ENCODE data around the gene SRD5A2. TPM values are rescaled to one million over a fixed set of nuclear protein-coding genes. Genes with fewer than 3 reads are reported as not detected.

SRD5A2 gene
- total and polyA plus RNA-seq, 2 of the 4 experiments (the other 2 are of a cell fraction): not detected

GRCh38 chr2:31555967-31556706 lies 24.6 kb downstream of the SRD5A2 start:
- Histone ChIP-seq H2BK120ac (ENCODE audit: low read depth, low read length) (no peak overlapping the region), H2AK5ac (ENCODE audit: low read depth, low read length) (no peak overlapping the region), H3K18ac (ENCODE audit: low read depth, low read length) (no peak overlapping the region), H4K91ac (ENCODE audit: insufficient read depth, low read depth, low read length) (no peak overlapping the region), H3K4ac (ENCODE audit: low read depth, low read length) (no peak overlapping the region), H3K23ac (ENCODE audit: low read depth, low read length) (no peak overlapping the region), H3K27ac (ENCODE audit: insufficient read depth, low read length) (no peak overlapping the region), H3K4me3 (ENCODE audit: insufficient read depth, low read depth, low read length) (no peak overlapping the region), H3K36me3 (ENCODE audit: control insufficient read depth, insufficient read depth, low read length) (no peaks in the 10 kb centered on the region), H3K9me1 (ENCODE audit: insufficient read depth, low read length) (no peaks in the 10 kb centered on the region), H3K9ac (ENCODE audit: low read depth, low read length) (no peak overlapping the region), H4K5ac (ENCODE audit: low read depth, low read length) (no peak overlapping the region), H2AFZ (replicated peaks; ENCODE audit: low read length, poor library complexity) (no peak overlapping the region), H3K79me1 (ENCODE audit: low read depth in 1 of 2, low read length in 2 of 2) (no peaks in the 10 kb centered on the region), H3K27me3 (ENCODE audit: control insufficient read depth, insufficient read depth, low read length) (no peaks in the 10 kb centered on the region), H2BK15ac (ENCODE audit: low read depth, low read length) (no peak overlapping the region), H2BK20ac (ENCODE audit: low read depth, low read length) (no peak overlapping the region), H3K4me2 (ENCODE audit: low read depth, low read length) (no peak overlapping the region), H2AK9ac (replicated peaks; ENCODE audit: low read depth, low read length, poor library complexity) (no peak overlapping the region), H4K8ac (ENCODE audit: low read depth in 2 of 2, low read length in 2 of 2) (no peak overlapping the region), H3K56ac (ENCODE audit: extremely low read depth, insufficient read depth, low read length) (no peak overlapping the region), H3K14ac (replicated peaks; ENCODE audit: low read depth, low read length) (no peak overlapping the region), H3K4me1 (ENCODE audit: control insufficient read depth, insufficient read depth, low read length) (no peaks in the 10 kb centered on the region), H3K9me3 (ENCODE audit: control insufficient read depth, insufficient read depth, low read length) (peaks cover 2% of the 10 kb centered on the region; the same call in 1 of the 2 replicates), H4K20me1 (ENCODE audit: insufficient read depth, low read length) (no peaks in the 10 kb centered on the region), H2BK5ac (ENCODE audit: low read depth, low read length, poor library complexity, severe bottlenecking) (no peak overlapping the region)
- TF ChIP-seq MAFK (IDR thresholded peaks at IDR 0.05; ENCODE audit: low read depth, low read length) (no peak), NFE2L2 (IDR thresholded peaks at IDR 0.05; ENCODE audit: low read depth, low read length) (no peak), CHD1 (IDR thresholded peaks at IDR 0.05; ENCODE audit: low read depth, low read length) (no peak), MXI1 (IDR thresholded peaks at IDR 0.05; ENCODE audit: borderline replicate concordance, low read depth, low read length) (no peak), CEBPB (IDR thresholded peaks at IDR 0.05; ENCODE audit: low read depth, low read length) (no peak), USF2 (IDR thresholded peaks at IDR 0.05; ENCODE audit: low read depth, low read length) (no peak), RAD21 (IDR thresholded peaks at IDR 0.05; ENCODE audit: low read length) (no peak), FOS (IDR thresholded peaks at IDR 0.05; ENCODE audit: low read depth, low read length) (no peak), RFX5 (IDR thresholded peaks at IDR 0.05; ENCODE audit: low read depth, low read length) (no peak)
- intact Hi-C loops (cut with micrococcal nuclease): no loop called here
- no peak for DNase-seq
- BruUV-seq (replicated peaks): no TSS peak
- dilution Hi-C loops (cut with HindIII; ENCODE audit: low sequenced_read_pairs, unreplicated experiment): no loop called here
- ChIA-PET CTCF (no interaction called here), POLR2A (ENCODE audit: unreplicated experiment) (no interaction called here)
- in situ Hi-C loops (cut with MboI; ENCODE audit: low sequenced_read_pairs): no loop called here
- WGBS, 2 experiments (ENCODE audit: extremely low coverage in 2 of 2, insufficient read length in 1 of 2): no CpG with 5 or more reads among the region's 3 CpGs
- ATAC-seq (ENCODE audit: low read depth): no peak
